Uterus (tissue), 2 donors: Measurements from ENCODE around the gene ADRB1.

Experiments used
- CTCF ChIP-seq, 4 experiments: fragments of 200-600 bp in 2 of 4; fragments of 450-650 bp in 2 of 4; sonication (generic) in 2 of 4; IDR thresholded peaks; one replicate each; pipeline ENCODE4 v1.5.1; 2016 to 2019; ENCODE audit warnings: antibody characterized with exemption in 4 of 4, mild to moderate bottlenecking in 2 of 4, moderate library complexity in 1 of 4
- POLR2A ChIP-seq, 2 donors: fragments of 450-650 bp; IDR thresholded peaks; one replicate each; pipeline ENCODE4 v1.6.1; 2016; ENCODE audit warnings: antibody characterized with exemption in 2 of 2, mild to moderate bottlenecking in 1 of 2, moderate library complexity in 1 of 2

GRCh38 chr10:114019226-114019625 is 24.4 kb upstream of the ADRB1 start:
- no peak for TF ChIP-seq CTCF (IDR thresholded peaks at IDR 0.05)
- no peak for TF ChIP-seq POLR2A (IDR thresholded peaks at IDR 0.05)
